Kidney epithelial cell (primary cell): ENCODE results near the gene IGFN1. TPM values are rescaled to one million over a fixed set of nuclear protein-coding genes. Genes with fewer than 3 reads are reported as not detected.

Experiments used
- DNase-seq: peaks from one replicate; pipeline ENCODE4 v3.0.0-alpha.2; 2010; ENCODE audit warnings: low read depth
- H3K27me3 ChIP-seq: 2 replicates; pipeline ENCODE4 v1.6.0; 2011; ENCODE audit warnings: low read length; ENCODE audit not compliant: control insufficient read depth, insufficient read depth
- H3K36me3 ChIP-seq: 2 replicates; pipeline ENCODE4 v1.5.1; 2011; ENCODE audit warnings: low read length; ENCODE audit not compliant: control insufficient read depth, insufficient read depth
- H3K4me3 ChIP-seq: 2 replicates; pipeline ENCODE4 v1.5.1; 2011; ENCODE audit warnings: low read depth, mild to moderate bottlenecking, control low read depth, low read length
- total RNA-seq: library from RNA; depleted of rRNA; stranded (reverse); fragments of >200 nt; gene quantifications from 2 replicates; pipeline ENCODE4 v1.2.3, GENCODE V29; 2015
- TF ChIP-seq, protein P1 (sequence below): IDR thresholded peaks from 2 replicates; pipeline ENCODE4 v1.5.1; 2011; ENCODE audit warnings: mild to moderate bottlenecking, moderate library complexity, low read length, control low read depth, inconsistent platforms; ENCODE audit not compliant: insufficient read depth, poor library complexity, severe bottlenecking

Gene IGFN1
- total RNA-seq, 1 donor from 2014 or later, result 0.54 TPM

DNA sequence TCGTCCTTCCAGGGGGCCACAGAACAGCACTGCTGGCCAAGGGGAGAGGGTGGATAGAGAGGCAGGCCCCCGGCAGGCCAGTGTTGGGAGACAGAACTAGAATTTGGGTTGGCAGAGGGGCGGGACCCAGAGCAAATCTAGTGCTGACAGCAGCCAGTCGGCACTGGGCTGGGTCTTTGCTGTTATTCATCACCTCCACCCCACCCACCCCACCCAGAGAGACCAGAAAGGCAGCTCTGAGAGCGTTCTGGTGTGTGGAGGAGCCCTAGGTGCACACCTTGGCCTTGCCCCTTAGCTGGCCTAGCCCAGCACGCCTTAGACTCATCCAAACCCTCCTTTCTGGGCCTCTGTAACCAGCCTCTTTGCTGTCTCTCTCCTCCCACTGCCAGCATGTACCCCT is 86.3 kb downstream of the IGFN1 start:
- TF ChIP-seq, protein P1, sequence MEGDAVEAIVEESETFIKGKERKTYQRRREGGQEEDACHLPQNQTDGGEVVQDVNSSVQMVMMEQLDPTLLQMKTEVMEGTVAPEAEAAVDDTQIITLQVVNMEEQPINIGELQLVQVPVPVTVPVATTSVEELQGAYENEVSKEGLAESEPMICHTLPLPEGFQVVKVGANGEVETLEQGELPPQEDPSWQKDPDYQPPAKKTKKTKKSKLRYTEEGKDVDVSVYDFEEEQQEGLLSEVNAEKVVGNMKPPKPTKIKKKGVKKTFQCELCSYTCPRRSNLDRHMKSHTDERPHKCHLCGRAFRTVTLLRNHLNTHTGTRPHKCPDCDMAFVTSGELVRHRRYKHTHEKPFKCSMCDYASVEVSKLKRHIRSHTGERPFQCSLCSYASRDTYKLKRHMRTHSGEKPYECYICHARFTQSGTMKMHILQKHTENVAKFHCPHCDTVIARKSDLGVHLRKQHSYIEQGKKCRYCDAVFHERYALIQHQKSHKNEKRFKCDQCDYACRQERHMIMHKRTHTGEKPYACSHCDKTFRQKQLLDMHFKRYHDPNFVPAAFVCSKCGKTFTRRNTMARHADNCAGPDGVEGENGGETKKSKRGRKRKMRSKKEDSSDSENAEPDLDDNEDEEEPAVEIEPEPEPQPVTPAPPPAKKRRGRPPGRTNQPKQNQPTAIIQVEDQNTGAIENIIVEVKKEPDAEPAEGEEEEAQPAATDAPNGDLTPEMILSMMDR, result no peak
- Histone ChIP-seq H3K27me3 (no peaks in the 10 kb centered on the region), H3K4me3 (no peak overlapping the region), H3K36me3 (no peaks in the 10 kb centered on the region)
- no peak for DNase-seq

- TF ChIP-seq, protein P1, result no peak
- no peak for DNase-seq
- Histone ChIP-seq H3K36me3 (no peaks in the 10 kb centered on the region), H3K4me3 (no peak overlapping the region), H3K27me3 (no peaks in the 10 kb centered on the region)
Measured at GRCh38 chr1:201277441-201277840, 86.8 kb downstream of the IGFN1 start.

Other genes starting within 250 kb of the IGFN1 start
- 17.6 and 18.4 TPM in 2 replicates for gene KIF21B, start 167.1 kb upstream of the IGFN1 start, total RNA-seq
- gene CACNA1S, start 78.4 kb upstream of the IGFN1 start, total RNA-seq, result not detected in 2 replicates
- not detected in 2 replicates for gene ASCL5, start 63.6 kb upstream of the IGFN1 start, total RNA-seq
- gene TMEM9, start 36.4 kb upstream of the IGFN1 start, total RNA-seq, result 103 and 120 TPM in 2 replicates
- gene PKP1, start 92.7 kb downstream of the IGFN1 start, total RNA-seq, result 8.7 and 11.6 TPM in 2 replicates
- 0.08 and 0.89 TPM in 2 replicates for gene TNNT2, start 186.9 kb downstream of the IGFN1 start, total RNA-seq
- gene LAD1, start 208.5 kb downstream of the IGFN1 start, total RNA-seq, result 36.1 and 38.9 TPM in 2 replicates
- gene TNNI1, start 230.9 kb downstream of the IGFN1 start, total RNA-seq, result not detected in 2 replicates